Caki2 (cell line): ENCODE data around the gene DRC7. TPM values are rescaled to one million over a fixed set of nuclear protein-coding genes. Genes with fewer than 3 reads are reported as not detected.

Experiments used
- DNase-seq: peaks from one replicate; pipeline ENCODE4 v3.0.0-alpha.2; 2015; ENCODE audit warnings: low read depth
- in situ Hi-C: cut with HindIII; loops from 2 replicates; pipeline ENCODE4 v1.10.0; 2016; ENCODE audit warnings: low sequenced_read_pairs, low pct_unique_long_range_greater_than_20kb, mixed read lengths
- total RNA-seq: library from RNA; depleted of rRNA; stranded (reverse); fragments of >200 nt; shearing (Covaris generic); gene quantifications from 2 replicates; pipeline ENCODE4 v1.2.3, GENCODE V29; 2014; ENCODE audit warnings: low replicate concordance; rRNA removed

DRC7 gene
- 0.35 TPM in 1 of 2 replicates, not detected in the other for total RNA-seq

DNA sequence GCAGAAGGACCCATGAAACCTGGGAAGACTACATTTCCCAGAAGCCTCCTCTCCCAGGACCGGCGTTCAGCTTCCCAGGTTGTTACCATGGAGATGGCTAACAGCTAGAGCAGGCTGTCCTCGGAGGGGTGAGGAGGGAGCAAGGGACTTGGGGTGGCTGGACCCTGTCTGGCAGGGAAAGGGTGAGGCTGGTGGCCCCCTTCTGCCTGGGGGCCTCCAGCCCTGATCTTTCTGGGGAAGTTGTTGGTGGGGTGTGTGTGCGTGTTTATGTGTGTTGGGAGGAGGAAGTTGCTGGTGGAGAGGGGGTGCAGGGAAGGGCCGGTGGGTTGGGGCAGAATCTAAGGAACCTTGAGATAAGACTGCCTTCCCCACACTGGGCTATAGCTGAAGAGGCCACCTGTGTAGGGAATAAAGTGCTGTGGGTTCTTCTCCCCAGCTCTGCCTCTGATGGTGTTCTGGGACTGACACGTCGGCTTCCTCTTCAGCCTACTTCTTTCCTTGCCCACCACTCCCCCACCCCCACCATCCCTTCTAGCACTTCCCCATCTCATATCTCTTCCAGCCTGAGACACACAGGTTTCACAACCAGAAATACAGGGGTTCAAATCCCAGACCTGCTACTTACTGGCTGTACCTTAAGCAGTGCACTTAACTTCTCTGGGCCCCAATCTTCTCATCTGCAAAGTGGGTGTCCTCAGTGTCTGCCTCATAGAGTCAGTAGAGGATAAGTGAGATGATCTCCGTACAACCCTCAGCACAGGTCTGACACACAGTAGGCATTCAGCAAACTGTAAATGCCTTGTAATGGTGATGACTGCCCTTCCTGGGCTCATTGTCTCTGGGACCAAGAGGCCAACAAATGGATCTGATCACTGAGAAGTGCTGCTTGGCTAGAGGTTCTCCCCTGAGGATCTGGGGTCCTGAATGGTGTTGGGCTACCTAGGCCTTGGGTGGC lies at the start of gene DRC7:
Gene DRC7, plus strand, starts transcription at position 82 of the 955 bp plus-strand sequence. CDS start 3,144 bp downstream, outside the sequence.
- in situ Hi-C loops = no loop called here
- peak; percentile 64 for DNase-seq

GRCh38 chr16:57645169-57645568 lies 49.4 kb upstream of the DRC7 start:
- in situ Hi-C loops = no loop called here
- DNase-seq = no peak

- in situ Hi-C loops = no loop called here
- DNase-seq = no peak
These were observed 48.8 kb upstream of the DRC7 start for GRCh38 chr16:57645691-57646387.

GRCh38 chr16:57646388-57647039 lies 48.1 kb upstream of the DRC7 start:
- in situ Hi-C loops = no loop called here
- DNase-seq = no peak

DNA sequence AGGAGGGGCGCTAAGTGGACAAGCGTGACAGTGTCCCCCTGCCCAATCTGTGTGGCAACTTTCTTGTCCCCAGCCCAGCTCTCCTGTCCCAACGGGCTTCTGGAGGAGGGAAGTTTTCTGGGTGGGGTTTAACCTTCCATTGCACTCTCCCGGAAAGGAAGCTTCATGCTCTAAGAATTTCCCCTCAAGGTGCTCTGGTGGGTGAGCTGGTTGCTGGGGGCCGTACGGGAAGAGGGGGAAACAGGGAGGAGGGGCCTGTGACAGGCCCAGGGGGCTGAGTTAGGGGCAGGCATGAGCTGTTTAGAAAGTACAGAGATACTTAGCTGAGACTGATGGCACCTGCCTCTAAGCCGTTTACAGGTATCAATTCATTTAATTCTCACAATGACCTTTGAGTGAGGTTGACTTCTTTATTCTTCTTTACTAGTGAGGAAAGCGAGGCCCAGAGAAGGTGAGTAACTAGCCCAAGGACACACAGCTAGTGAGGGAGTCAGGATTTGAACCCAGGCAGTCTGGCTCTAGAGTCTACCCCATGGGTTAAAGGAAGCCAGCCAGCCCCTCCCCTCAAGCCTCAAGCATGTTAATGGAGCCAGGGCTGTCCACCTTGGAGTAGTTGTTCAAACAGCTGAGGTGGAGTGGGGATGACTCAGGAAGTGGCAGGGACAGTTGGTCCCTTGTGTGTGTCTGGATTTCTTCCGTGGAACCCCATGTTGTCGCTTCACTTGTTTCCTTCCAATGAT lies 47.3 kb upstream of the DRC7 start:
- DNase-seq = no peak
- in situ Hi-C loops = no loop called here

GRCh38 chr16:57648125-57648524 lies 46.5 kb upstream of the DRC7 start:
- DNase-seq = no peak
- in situ Hi-C loops = no loop called here

GRCh38 chr16:57648581-57649442 lies 45.8 kb upstream of the DRC7 start:
- DNase-seq = peak; percentile 75
- in situ Hi-C loops = no loop called here

GRCh38 chr16:57649443-57649751 lies 45.2 kb upstream of the DRC7 start:
- DNase-seq = no peak
- in situ Hi-C loops = no loop called here

GRCh38 chr16:57649846-57650245 lies 44.8 kb upstream of the DRC7 start:
- in situ Hi-C loops = no loop called here
- DNase-seq = no peak

GRCh38 chr16:57651344-57652333 lies 43.0 kb upstream of the DRC7 start:
- no peak for DNase-seq
- in situ Hi-C loops = no loop called here

DNA sequence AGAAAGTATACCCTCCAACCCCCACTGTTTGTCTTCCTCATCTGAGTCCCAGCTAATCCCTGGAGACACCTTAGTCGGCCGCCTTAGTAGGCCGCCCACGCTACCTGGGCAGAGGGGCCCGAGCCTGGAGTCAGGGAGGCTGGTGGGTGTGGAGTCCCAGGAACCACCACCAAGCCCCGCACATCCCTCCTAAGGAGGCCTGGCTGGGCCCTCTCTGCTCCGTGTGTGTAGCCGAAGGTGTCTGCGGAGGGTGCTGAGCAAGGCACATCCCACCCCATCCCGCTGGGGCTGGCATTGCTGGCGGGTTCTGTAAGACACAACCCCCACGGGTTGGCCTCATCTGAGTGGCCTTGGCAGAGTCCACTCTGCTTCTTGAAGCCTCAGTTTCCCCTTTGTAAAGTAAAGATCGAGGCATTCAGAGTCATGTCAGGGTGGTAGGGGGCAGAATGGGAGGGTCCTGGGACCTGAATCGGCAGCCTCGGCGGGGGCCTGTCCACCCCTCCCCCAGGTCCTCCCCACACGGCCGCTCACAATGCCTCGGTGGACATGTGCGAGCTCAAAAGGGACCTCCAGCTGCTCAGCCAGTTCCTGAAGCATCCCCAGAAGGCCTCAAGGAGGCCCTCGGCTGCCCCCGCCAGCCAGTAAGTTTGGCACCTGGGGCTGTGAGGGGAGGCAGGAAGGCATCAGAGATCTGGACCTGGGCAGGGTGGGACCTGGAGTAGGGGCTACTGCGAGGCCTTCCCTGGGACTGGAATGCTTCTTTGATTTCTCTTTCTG lies 41.7 kb upstream of the DRC7 start:
- no peak for DNase-seq
- in situ Hi-C loops = no loop called here

DNA sequence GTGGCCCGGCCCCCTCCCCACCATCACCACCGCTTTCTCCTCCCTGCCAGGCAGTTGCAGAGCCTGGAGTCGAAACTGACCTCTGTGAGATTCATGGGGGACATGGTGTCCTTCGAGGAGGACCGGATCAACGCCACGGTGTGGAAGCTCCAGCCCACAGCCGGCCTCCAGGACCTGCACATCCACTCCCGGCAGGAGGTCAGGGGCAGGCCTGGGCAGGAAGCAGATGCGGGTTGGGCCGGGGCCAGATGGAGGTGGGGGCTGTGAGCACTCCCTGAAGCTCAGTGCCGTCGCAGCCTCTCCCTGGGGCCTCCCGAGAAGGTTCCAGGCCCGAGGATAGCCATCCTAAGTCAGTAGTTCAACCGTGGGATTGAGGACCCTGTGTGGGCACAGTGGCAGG lies 40.7 kb upstream of the DRC7 start:
- no peak for DNase-seq

DNA sequence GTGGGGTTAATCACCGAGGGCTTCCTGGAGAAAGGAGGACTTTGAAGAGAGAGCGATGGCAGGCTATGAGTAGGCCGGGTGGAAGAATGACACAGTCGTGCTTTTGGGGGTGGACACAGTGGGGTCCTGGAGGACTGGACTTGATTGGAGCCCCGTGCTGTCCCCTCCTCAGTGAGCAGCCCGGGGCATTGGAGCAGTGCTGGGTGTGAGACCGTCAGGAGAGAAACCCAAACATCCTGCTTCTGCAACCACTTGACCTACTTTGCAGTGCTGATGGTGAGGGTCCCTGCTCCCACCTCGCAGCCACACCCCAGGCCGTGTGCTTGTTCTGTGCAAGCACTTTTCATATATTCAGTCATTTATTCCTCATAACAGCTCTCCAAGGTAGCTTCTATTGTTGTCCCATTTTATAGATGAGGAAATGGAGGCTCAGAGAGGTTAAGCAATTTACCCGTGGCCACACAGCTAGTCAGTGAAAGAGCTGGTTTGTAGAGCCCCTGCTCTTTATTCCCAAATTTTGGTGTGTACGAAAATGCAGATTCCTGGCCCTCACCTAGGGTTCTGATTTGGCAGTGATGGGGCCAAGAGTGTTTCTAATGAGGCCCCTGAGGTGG lies 38.2 kb upstream of the DRC7 start:
- DNase-seq = no peak
- in situ Hi-C loops = no loop called here

More for the DNA sequence above, 40.7 kb upstream of the DRC7 start:
- in situ Hi-C loops = no loop called here

GRCh38 chr16:57657228-57657627 lies 37.4 kb upstream of the DRC7 start:
- in situ Hi-C loops = no loop called here
- DNase-seq = no peak

- DNase-seq = no peak
- in situ Hi-C loops = no loop called here
These were observed 36.3 kb upstream of the DRC7 start for GRCh38 chr16:57658130-57658877.
